Karpas-422 (cell line): ENCODE data around the gene PBRM1. TPM values are rescaled to one million over a fixed set of nuclear protein-coding genes. Genes with fewer than 3 reads are reported as not detected.

ENCODE experiments used
- DNase-seq: peaks from one replicate; pipeline ENCODE4 v3.0.0-alpha.2; 2015
- H2AFZ ChIP-seq: fragments of 200-600 bp; sonication (generic); 2 replicates; pipeline ENCODE4 v1.6.1; 2014; ENCODE audit warnings: antibody characterized with exemption, low read length, mixed read lengths
- H3K27ac ChIP-seq: fragments of 200-600 bp; sonication (generic); 2 replicates; pipeline ENCODE4 v1.5.1; 2014; ENCODE audit warnings: mild to moderate bottlenecking, low read length, moderate library complexity
- H3K27me3 ChIP-seq: fragments of 200-600 bp; sonication (generic); 2 replicates; pipeline ENCODE4 v1.6.1; 2014; ENCODE audit warnings: low read length, mixed read lengths
- H3K36me3 ChIP-seq: fragments of 200-600 bp; sonication (generic); 2 replicates; pipeline ENCODE4 v1.6.1; 2014; ENCODE audit warnings: low read length, mixed read lengths; ENCODE audit not compliant: insufficient read depth
- H3K4me1 ChIP-seq: fragments of 200-600 bp; sonication (generic); 2 replicates; pipeline ENCODE4 v1.6.1; 2014; ENCODE audit warnings: mild to moderate bottlenecking, low read length, mixed read lengths
- H3K4me2 ChIP-seq: fragments of 200-600 bp; sonication (generic); 2 replicates; pipeline ENCODE4 v1.6.1; 2014; ENCODE audit warnings: low read length, low read depth, mild to moderate bottlenecking; ENCODE audit not compliant: poor library complexity, severe bottlenecking
- H3K4me3 ChIP-seq: fragments of 200-600 bp; sonication (generic); 2 replicates; pipeline ENCODE4 v1.5.1; 2014; ENCODE audit warnings: mild to moderate bottlenecking, antibody characterized with exemption, low read length, mixed read lengths
- H3K79me2 ChIP-seq: fragments of 200-600 bp; sonication (generic); 2 replicates; pipeline ENCODE4 v1.6.1; 2014; ENCODE audit warnings: mild to moderate bottlenecking, low read length, mixed read lengths
- H3K9ac ChIP-seq: fragments of 200-600 bp; sonication (generic); 2 replicates; pipeline ENCODE4 v1.6.0; 2014; ENCODE audit warnings: low read length
- H3K9me2 ChIP-seq: fragments of 200-600 bp; sonication (generic), shearing (Covaris generic); replicated peaks from 2 replicates; pipeline ENCODE4 v1.6.0; 2014; ENCODE audit warnings: mild to moderate bottlenecking, low read length, moderate library complexity; ENCODE audit not compliant: insufficient read depth
- H3K9me3 ChIP-seq: fragments of 300-700, 200-600 bp; sonication (generic); 2 replicates; pipeline ENCODE4 v1.6.1; 2014; ENCODE audit warnings: low read length, mixed read lengths
- H4K20me1 ChIP-seq: fragments of 200-600 bp; sonication (generic); 2 replicates; pipeline ENCODE4 v1.6.1; 2014; ENCODE audit warnings: mild to moderate bottlenecking, antibody characterized with exemption, low read length, low read depth; ENCODE audit not compliant: insufficient read depth
- total RNA-seq: library from RNA; depleted of rRNA; stranded (reverse); fragments of >200 nt; shearing (Covaris generic); gene quantifications from 2 replicates; pipeline ENCODE4 v1.2.3, GENCODE V29; 2014; ENCODE audit warnings: low replicate concordance

Gene PBRM1
- total RNA-seq, 1 experiment from 2014 or later, result 53.3 TPM

- peak overlapping the region; percentile 50 for H3K27ac ChIP-seq
- peak overlapping the region; percentile 74 for H3K4me3 ChIP-seq
- peaks cover 49% of the 10 kb centered on the region for H3K79me2 ChIP-seq
- no peaks in the 10 kb centered on the region for H3K9me3 ChIP-seq
- H3K36me3 ChIP-seq, result no peaks in the 10 kb centered on the region
- peak overlapping the region; percentile 70 for H3K4me2 ChIP-seq
- peak; percentile 55 for DNase-seq
- peak overlapping the region; percentile 84 for H3K9ac ChIP-seq
- peaks cover 34% of the 10 kb centered on the region for H3K4me1 ChIP-seq
- no peaks in the 10 kb centered on the region for H3K27me3 ChIP-seq
- H4K20me1 ChIP-seq, result peaks cover 12% of the 10 kb centered on the region; the same call in 1 of the 2 replicates
- no peaks in the 10 kb centered on the region for H3K9me2 ChIP-seq
- H2AFZ ChIP-seq, result no peak overlapping the region
Observed at GRCh38 chr3:52532838-52533622, 152.7 kb downstream of the PBRM1 start.

GRCh38 chr3:52532517-52532837 is 153.2 kb downstream of the PBRM1 start:
- Histone ChIP-seq H3K4me2 (peak overlapping the region; percentile 70), H3K9me3 (no peaks in the 10 kb centered on the region), H3K4me3 (peak overlapping the region; percentile 74), H3K4me1 (peaks cover 28% of the 10 kb centered on the region), H3K27me3 (no peaks in the 10 kb centered on the region), H3K9me2 (no peaks in the 10 kb centered on the region), H2AFZ (no peak overlapping the region), H3K27ac (peak overlapping the region; percentile 50), H4K20me1 (peaks cover 6% of the 10 kb centered on the region; the same call in 1 of the 2 replicates), H3K36me3 (no peaks in the 10 kb centered on the region), H3K9ac (peak overlapping the region; percentile 84), H3K79me2 (peaks cover 43% of the 10 kb centered on the region)
- DNase-seq, result peak; percentile 75

GRCh38 chr3:52531860-52532516 is 153.7 kb downstream of the PBRM1 start:
- H3K36me3 ChIP-seq, result no peaks in the 10 kb centered on the region
- peaks cover 26% of the 10 kb centered on the region for H3K4me1 ChIP-seq
- H3K79me2 ChIP-seq, result peaks cover 38% of the 10 kb centered on the region
- H2AFZ ChIP-seq, result no peak overlapping the region
- peaks cover 2% of the 10 kb centered on the region; the same call in 1 of the 2 replicates for H4K20me1 ChIP-seq
- no peaks in the 10 kb centered on the region for H3K9me2 ChIP-seq
- H3K9me3 ChIP-seq, result no peaks in the 10 kb centered on the region
- no peak for DNase-seq
- H3K27ac ChIP-seq, result 0 out of 2 replicates have a peak overlapping the region, but pooled peaks have one; percentile 50
- no peaks in the 10 kb centered on the region for H3K27me3 ChIP-seq
- H3K9ac ChIP-seq, result peak overlapping the region; percentile 84
- H3K4me2 ChIP-seq, result peak overlapping the region; percentile 70
- H3K4me3 ChIP-seq, result peak overlapping the region; percentile 74

- Histone ChIP-seq H3K4me1 (peaks cover 26% of the 10 kb centered on the region), H4K20me1 (no peaks in the 10 kb centered on the region), H3K27ac (no peak overlapping the region), H3K9me3 (no peaks in the 10 kb centered on the region), H3K27me3 (no peaks in the 10 kb centered on the region), H3K79me2 (peaks cover 33% of the 10 kb centered on the region), H3K4me2 (no peak overlapping the region), H3K9ac (no peak overlapping the region), H3K36me3 (no peaks in the 10 kb centered on the region), H3K9me2 (no peaks in the 10 kb centered on the region), H3K4me3 (no peak overlapping the region), H2AFZ (no peak overlapping the region)
- DNase-seq, result no peak
Observed at GRCh38 chr3:52530918-52531826, 154.5 kb downstream of the PBRM1 start.

GRCh38 chr3:52529376-52530333 is 156.1 kb downstream of the PBRM1 start:
- no peaks in the 10 kb centered on the region for H3K36me3 ChIP-seq
- no peaks in the 10 kb centered on the region for H4K20me1 ChIP-seq
- H3K4me1 ChIP-seq, result peaks cover 13% of the 10 kb centered on the region
- H3K79me2 ChIP-seq, result peaks cover 33% of the 10 kb centered on the region
- H3K27ac ChIP-seq, result no peak overlapping the region
- H3K9me3 ChIP-seq, result no peaks in the 10 kb centered on the region
- no peak for DNase-seq
- no peak overlapping the region for H2AFZ ChIP-seq
- no peak overlapping the region for H3K4me2 ChIP-seq
- H3K9me2 ChIP-seq, result no peaks in the 10 kb centered on the region
- H3K27me3 ChIP-seq, result no peaks in the 10 kb centered on the region
- no peak overlapping the region for H3K9ac ChIP-seq
- H3K4me3 ChIP-seq, result no peak overlapping the region

GRCh38 chr3:52528586-52529375 is 156.9 kb downstream of the PBRM1 start:
- no peak for DNase-seq
- no peak overlapping the region for H3K9ac ChIP-seq

More at GRCh38 chr3:52528586-52529375, 156.9 kb downstream of the PBRM1 start:
- Histone ChIP-seq H3K4me2 (no peak overlapping the region), H3K27me3 (no peaks in the 10 kb centered on the region), H2AFZ (no peak overlapping the region), H4K20me1 (no peaks in the 10 kb centered on the region), H3K4me3 (no peak overlapping the region), H3K36me3 (no peaks in the 10 kb centered on the region), H3K79me2 (peaks cover 30% of the 10 kb centered on the region), H3K9me3 (no peaks in the 10 kb centered on the region), H3K9me2 (no peaks in the 10 kb centered on the region), H3K4me1 (peaks cover 9% of the 10 kb centered on the region), H3K27ac (no peak overlapping the region)
